H1 (cell line): ENCODE data around the gene MRPL36. TPM values are rescaled to one million over a fixed set of nuclear protein-coding genes. Genes with fewer than 3 reads are reported as not detected.
A peak's percentile ranks its signal among the peaks of the same experiment; 100 is the strongest.

ENCODE experiments used
- CTCF ChIA-PET: fragments of 300-600 bp; sonication (Branson Sonifier 250); formaldehyde crosslinking; loops from one replicate; lab custom pipeline; 2021; ENCODE audit not compliant: partially characterized antibody; lab: Charles Lee
- POLR2A ChIA-PET: fragments of 300-600 bp; sonication (Branson Sonifier 250); formaldehyde crosslinking; loops from one replicate; lab custom pipeline; 2021; ENCODE audit warnings: inconsistent platforms; ENCODE audit not compliant: partially characterized antibody; lab: Charles Lee
- DNase-seq, 2 experiments: peaks; one replicate each; pipeline versions ENCODE4 v3.0.0 to v3.0.0-alpha.2; 2010 to 2022; ENCODE audit warnings: low spot score in 2 of 2, low read depth in 1 of 2, mixed read lengths in 1 of 2
- FAIRE-seq: peaks from 2 replicates; lab custom pipeline; 2011; peaks lifted over from hg19 to GRCh38; lab: Jason Lieb, UNC
- H2AFZ ChIP-seq: 2 replicates; pipeline ENCODE4 v1.8.1; 2012; ENCODE audit warnings: low read length, inconsistent platforms
- H2AK5ac ChIP-seq: 2 replicates; pipeline ENCODE4 v1.6.1; 2013; ENCODE audit warnings: low read depth, low read length
- H2BK120ac ChIP-seq: replicated peaks from 2 replicates; pipeline ENCODE3; 2013; ENCODE audit warnings: low read depth, low read length, inconsistent platforms
- H2BK12ac ChIP-seq: 2 replicates; pipeline ENCODE4 v1.6.1; 2013; ENCODE audit warnings: low read depth, low read length
- H2BK15ac ChIP-seq: 2 replicates; pipeline ENCODE4 v1.6.1; 2013; ENCODE audit warnings: low read length
- H2BK20ac ChIP-seq: 2 replicates; pipeline ENCODE4 v1.6.1; 2013; ENCODE audit warnings: low read length
- H2BK5ac ChIP-seq: 2 replicates; pipeline ENCODE4 v1.6.1; 2013; ENCODE audit warnings: low read depth, low read length
- H3K14ac ChIP-seq: 2 replicates; pipeline ENCODE4 v1.6.1; 2013; ENCODE audit warnings: inconsistent platforms; ENCODE audit not compliant: insufficient read length
- H3K18ac ChIP-seq: 2 replicates; pipeline ENCODE4 v1.6.1; 2013; ENCODE audit warnings: low read length; ENCODE audit errors: extremely low read depth
- H3K23ac ChIP-seq: 2 replicates; pipeline ENCODE4 v1.6.1; 2013; ENCODE audit warnings: inconsistent platforms; ENCODE audit not compliant: insufficient read length
- H3K23me2 ChIP-seq: 2 replicates; pipeline ENCODE4 v1.6.1; 2013; ENCODE audit warnings: low read depth, low read length
- H3K27ac ChIP-seq: 2 replicates; pipeline ENCODE4 v1.6.1; 2011; ENCODE audit warnings: low read depth, low read length, inconsistent platforms
- H3K27me3 ChIP-seq, 4 experiments: replicated peaks in 1 of 4; 1 replicate in 1 of 4; 2 replicates in 3 of 4; pipeline versions ENCODE4 v1.6.1 to v1.8.1; 2011 to 2013; ENCODE audit warnings: low read length in 3 of 4, mild to moderate bottlenecking in 3 of 4, inconsistent platforms in 2 of 4, mixed read lengths in 2 of 4, moderate library complexity in 1 of 4; ENCODE audit not compliant: control insufficient read depth in 3 of 4, insufficient read depth in 3 of 4; ENCODE audit errors: extremely low read depth in 1 of 4
- H3K36me3 ChIP-seq, 4 experiments: 2 replicates each; pipeline versions ENCODE4 v1.6.1 to v1.8.1; 2011 to 2013; ENCODE audit warnings: mild to moderate bottlenecking in 4 of 4, low read length in 3 of 4, moderate library complexity in 2 of 4, control low read depth in 1 of 4, inconsistent platforms in 1 of 4; ENCODE audit not compliant: insufficient read depth in 4 of 4, control insufficient read depth in 2 of 4
- H3K4ac ChIP-seq: replicated peaks from 2 replicates; pipeline ENCODE3; 2013; ENCODE audit warnings: low read length, low read depth, mixed read lengths, inconsistent platforms; ENCODE audit not compliant: insufficient read length
- H3K4me1 ChIP-seq, 4 experiments: replicated peaks in 1 of 4; 1 replicate in 1 of 4; 2 replicates in 3 of 4; pipeline versions ENCODE4 v1.6.1 to v1.8.1; 2011 to 2013; ENCODE audit warnings: low read length in 3 of 4, inconsistent platforms in 2 of 4, mixed read lengths in 1 of 4; ENCODE audit not compliant: insufficient read depth in 4 of 4, control insufficient read depth in 3 of 4
- H3K4me2 ChIP-seq, 2 experiments: 2 replicates each; pipeline versions ENCODE4 v1.6.1 to v1.8.1; 2011 to 2013; ENCODE audit warnings: low read depth in 2 of 2, low read length in 2 of 2, control low read depth in 1 of 2, inconsistent platforms in 1 of 2, mild to moderate bottlenecking in 1 of 2; ENCODE audit not compliant: insufficient read depth in 1 of 2
- H3K4me3 ChIP-seq, 4 experiments: fragments of 200-600, 300-600 bp in 1 of 4; sonication (generic), shearing (Covaris generic), sonication (Bioruptor Twin) in 1 of 4; 2 replicates each; pipeline versions ENCODE4 v1.5.1 to v1.8.1; 2011 to 2016; ENCODE audit warnings: low read length in 4 of 4, low read depth in 3 of 4, control low read depth in 2 of 4, inconsistent platforms in 2 of 4, mild to moderate bottlenecking in 2 of 4, mixed read lengths in 1 of 4, moderate library complexity in 1 of 4; ENCODE audit not compliant: insufficient read depth in 2 of 4; ENCODE audit errors: extremely low read depth in 1 of 4
- H3K56ac ChIP-seq: replicated peaks from 2 replicates; pipeline ENCODE3; 2013; ENCODE audit warnings: low read depth, mild to moderate bottlenecking, mixed read lengths, low read length, inconsistent platforms; ENCODE audit not compliant: insufficient read length
- H3K79me1 ChIP-seq: 2 replicates; pipeline ENCODE4 v1.6.1; 2013; ENCODE audit warnings: low read depth, low read length, control low read depth
- H3K79me2 ChIP-seq, 2 experiments: 2 replicates each; pipeline versions ENCODE4 v1.6.1 to v1.8.1; 2012 to 2013; ENCODE audit warnings: low read length in 2 of 2, mild to moderate bottlenecking in 2 of 2, inconsistent platforms in 1 of 2; ENCODE audit not compliant: insufficient read depth in 2 of 2, control insufficient read depth in 1 of 2
- H3K9ac ChIP-seq, 4 experiments: replicated peaks in 1 of 4; 1 replicate in 1 of 4; 2 replicates in 3 of 4; pipeline versions ENCODE4 v1.6.1 to v1.8.1; 2011 to 2013; ENCODE audit warnings: low read depth in 3 of 4, low read length in 3 of 4, control low read depth in 2 of 4, mild to moderate bottlenecking in 2 of 4, moderate library complexity in 2 of 4, inconsistent platforms in 1 of 4; ENCODE audit errors: extremely low read depth in 1 of 4
- H3K9me3 ChIP-seq, 2 experiments: 2 replicates each; pipeline versions ENCODE4 v1.6.1 to v1.8.1; 2012 to 2013; ENCODE audit warnings: mild to moderate bottlenecking in 2 of 2, moderate library complexity in 2 of 2, control low read depth in 1 of 2, inconsistent platforms in 1 of 2, low read depth in 1 of 2, low read length in 1 of 2, mixed read lengths in 1 of 2; ENCODE audit not compliant: insufficient read depth in 2 of 2
- H4K20me1 ChIP-seq, 2 experiments: replicated peaks in 1 of 2; 2 replicates each; pipeline versions ENCODE3 to v1.8.1; 2011 to 2013; ENCODE audit warnings: inconsistent platforms in 2 of 2, low read length in 2 of 2, mild to moderate bottlenecking in 1 of 2; ENCODE audit not compliant: insufficient read depth in 2 of 2, control insufficient read depth in 1 of 2
- H4K5ac ChIP-seq: 2 replicates; pipeline ENCODE4 v1.6.1; 2013; ENCODE audit warnings: low read length, low read depth, mixed read lengths, inconsistent platforms; ENCODE audit not compliant: insufficient read length
- H4K8ac ChIP-seq: 2 replicates; pipeline ENCODE4 v1.8.0; 2013; ENCODE audit warnings: mild to moderate bottlenecking, moderate library complexity, low read length, inconsistent platforms; ENCODE audit not compliant: insufficient read depth; ENCODE audit errors: extremely low read depth
- H4K91ac ChIP-seq: replicated peaks from 2 replicates; pipeline ENCODE3; 2013; ENCODE audit warnings: low read length, mixed read lengths, inconsistent platforms; ENCODE audit not compliant: insufficient read length
- ASH2L ChIP-seq: fragments of 200-600, 300-600 bp; sonication (generic); IDR thresholded peaks from one replicate; pipeline ENCODE4 v1.7.1; 2017; ENCODE audit warnings: low read length
- NANOG ChIP-seq: IDR thresholded peaks from 2 replicates; pipeline ENCODE4 v1.6.1; 2011; ENCODE audit warnings: low read length, low read depth, mild to moderate bottlenecking, inconsistent platforms; ENCODE audit not compliant: insufficient read depth, poor library complexity, severe bottlenecking
- SUZ12 ChIP-seq: fragments of 200-600 bp; sonication (generic); IDR thresholded peaks from 2 replicates; pipeline ENCODE4 v1.6.1; 2012; ENCODE audit warnings: mild to moderate bottlenecking, inconsistent platforms, low read length, moderate library complexity, mixed read lengths
- TCF12 ChIP-seq: IDR thresholded peaks from 2 replicates; pipeline ENCODE4 v1.6.1; 2011; ENCODE audit warnings: low read depth, mild to moderate bottlenecking, low read length
- WGBS, 2 experiments: shearing (Covaris generic) in 1 of 2; methylation state at CpG; one replicate each; pipeline versions ENCODE4 v1.1.6 to v1.1.7; 2013 to 2015; ENCODE audit warnings: low lambda C conversion rate in 2 of 2, mixed read lengths in 2 of 2, inconsistent platforms in 1 of 2, low coverage in 1 of 2, missing lambda C conversion rate in 1 of 2; ENCODE audit not compliant: insufficient replicate concordance in 2 of 2, insufficient coverage in 1 of 2, insufficient read length in 1 of 2; ENCODE audit errors: extremely low coverage in 1 of 2, missing lambda C conversion rate in 1 of 2; 5-methylcytosine and 5-hydroxymethylcytosine counted together
- polyA plus RNA-seq, 7 experiments: library from polyadenylated mRNA; depleted of rRNA in 3 of 7; stranded (reverse) in 5 of 7; unstranded in 2 of 7; fragments of >200 nt in 5 of 7; fragments of 200-250 nt in 2 of 7; gene quantifications; 1 replicate in 5 of 7; 2 replicates in 1 of 7; 4 replicates in 1 of 7; pipeline versions ENCODE4 v1.2.1 to v1.2.3, GENCODE V29; 2011 to 2013; ENCODE audit warnings: missing spikeins in 2 of 7, mixed read lengths in 2 of 7
- total RNA-seq: library from RNA; stranded (reverse); fragmentation: NEBNext Ultra II Directional; extraction: Animal tissue kit (Norgen Biotek cat#: 25700); gene quantifications from 2 replicates; pipeline ENCODE4 v1.2.1, GENCODE V29; 2021

MRPL36 gene
- total and polyA plus RNA-seq, 2 of the 8 experiments (the other 6 are each of a cell fraction or from before 2014, with no cell fraction given): 56.3 to 81.5 TPM

DNA sequence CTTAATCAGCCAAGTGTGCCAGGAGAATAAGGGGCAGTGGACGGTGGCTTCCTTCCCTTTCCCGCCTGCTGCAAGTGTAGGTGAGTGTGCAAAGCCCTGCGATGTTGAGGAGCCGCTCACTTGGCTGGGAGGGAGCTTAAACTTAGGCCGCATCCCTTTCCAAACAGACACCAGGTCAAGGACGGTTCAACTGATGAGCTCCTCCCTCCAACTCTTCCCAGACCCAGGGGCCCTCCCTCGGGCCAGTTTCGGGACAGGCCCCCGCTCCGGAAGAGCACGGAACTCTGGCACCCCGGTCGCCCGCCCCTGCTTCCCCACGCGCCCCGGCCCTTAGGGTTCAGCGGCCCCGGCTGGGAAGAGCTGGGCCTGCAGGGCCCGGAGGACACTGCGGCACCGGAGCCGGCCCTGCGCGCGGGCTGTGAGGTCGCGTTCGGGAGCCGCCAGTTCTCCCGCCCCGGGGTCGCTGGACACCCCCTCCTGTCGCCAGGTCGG lies 481 bp downstream of the MRPL36 start:
- H2BK20ac ChIP-seq: no peak overlapping the region
- peak; percentile 72 for TF ChIP-seq ASH2L
- no peak for TF ChIP-seq NANOG
- no peak for TF ChIP-seq TCF12
- TF ChIP-seq SUZ12: no peak
- TF ChIP-seq, all 59 proteins: peak for 1
- Histone ChIP-seq H3K23me2 (peaks cover 17% of the 10 kb centered on the region), H2BK5ac (0 out of 2 replicates have a peak overlapping the region, but pooled peaks have one; percentile 49), H3K9ac (peak overlapping the region; percentile 63 to 86 (median 75)), H2AFZ (no peak overlapping the region), H3K56ac (peak overlapping the region; percentile 80), H4K20me1 (peaks cover 11 to 17% of the 10 kb centered on the region in 2 experiments), H4K8ac (peak overlapping the region; percentile 91), H3K79me1 (peaks cover 15% of the 10 kb centered on the region), H3K18ac (no peak overlapping the region; the same call in 1 of the 2 replicates), H4K91ac (peak overlapping the region; percentile 55), H3K4me2 (peak overlapping the region; percentile 88 to 97), H3K9me3 (no peaks in the 10 kb centered on the region), H2BK12ac (no peak overlapping the region), H2BK120ac (no peak overlapping the region), H3K14ac (no peak overlapping the region), H3K4me3 (peak overlapping the region; percentile 73 to 94 (median 90)), H4K5ac (peak overlapping the region; percentile 15), H3K23ac (no peak overlapping the region), H2AK5ac (no peak overlapping the region), H3K4ac (peak overlapping the region; percentile 8), H3K79me2 (peaks cover 12 to 52% of the 10 kb centered on the region in 2 experiments), H3K4me1 (peaks cover 0 to 7% (median 5%) of the 10 kb centered on the region in 4 experiments; a peak in 6 of 7 replicates), H3K27ac (peak overlapping the region; percentile 22; the same call in 1 of the 2 replicates), H2BK15ac (no peak overlapping the region), H3K27me3 (no peaks in the 10 kb centered on the region), H3K36me3 (peaks cover 27 to 42% (median 33%) of the 10 kb centered on the region in 4 experiments)
- DNase-seq (no peak), FAIRE-seq (no peak)
- ChIA-PET CTCF (interaction anchor here (0.6 to 1.4 kb wide), 7 partner anchors 11 to 359 kb away, joined by 3 to 4 read pairs (median 3); no protein-coding TSS in a partner anchor), POLR2A (interaction anchor here (0.6 to 1.2 kb wide), 4 partner anchors 9 to 99 kb away, joined by 3 to 5 read pairs (median 3); no protein-coding TSS in a partner anchor)
- WGBS, 2 experiments: 3% methylated on average over 21 of the region's 35 CpGs; no CpG with 5 or more reads in 1 of the 2 experiments
